ENCODE data around the gene SCP2D1. TPM values are rescaled to one million over a fixed set of nuclear protein-coding genes. Genes with fewer than 3 reads are reported as not detected.

Gene SCP2D1
- total RNA-seq, 4 donors from 2014 or later: not detected

GRCh38 chr20:18840248-18840645 lies 26.7 kb downstream of the SCP2D1 start:
- H3K4me3 ChIP-seq: no peak overlapping the region
- H3K36me3 ChIP-seq: no peaks in the 10 kb centered on the region
- no peaks in the 10 kb centered on the region for H3K9me3 ChIP-seq
- H3K27ac ChIP-seq: no peak overlapping the region
- H3K27me3 ChIP-seq: no peaks in the 10 kb centered on the region
- no peaks in the 10 kb centered on the region for H3K4me1 ChIP-seq
- intact Hi-C loops (cut with DNase I; ENCODE audit: low total_unique reads): no loop called here
- TF ChIP-seq CTCF (IDR thresholded peaks at IDR 0.05) (no peak), POLR2A (IDR thresholded peaks at IDR 0.05) (no peak)
- DNase-seq: no peak

DNA sequence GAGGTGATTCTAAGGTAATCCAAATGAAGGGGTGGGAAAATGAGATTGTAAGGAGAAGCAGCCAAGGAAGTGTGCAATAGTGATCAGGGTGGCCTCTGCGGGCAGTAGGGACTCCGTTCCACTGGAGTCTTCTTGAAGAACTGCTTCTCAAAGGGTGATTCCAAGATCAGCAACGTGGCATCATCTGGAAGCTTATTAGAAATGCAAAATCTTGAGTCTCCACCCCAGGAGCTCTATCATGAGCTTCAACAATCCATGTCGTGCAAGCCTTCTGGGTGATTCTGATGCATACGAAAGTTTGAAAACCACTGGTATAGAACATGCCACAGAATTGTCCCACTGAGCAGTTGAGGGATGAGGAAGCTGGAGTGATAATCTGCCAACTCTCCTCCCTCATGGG lies 31.4 kb downstream of the SCP2D1 start:
- no peak overlapping the region for H3K27ac ChIP-seq
- no peak overlapping the region for H3K4me3 ChIP-seq
- no peaks in the 10 kb centered on the region for H3K27me3 ChIP-seq
- intact Hi-C loops (cut with DNase I; ENCODE audit: low total_unique reads): no loop called here
- no peak for DNase-seq
- H3K4me1 ChIP-seq: no peaks in the 10 kb centered on the region
- H3K9me3 ChIP-seq: no peaks in the 10 kb centered on the region
- TF ChIP-seq POLR2A (IDR thresholded peaks at IDR 0.05) (no peak), CTCF (IDR thresholded peaks at IDR 0.05) (no peak)
- no peaks in the 10 kb centered on the region for H3K36me3 ChIP-seq

DNA sequence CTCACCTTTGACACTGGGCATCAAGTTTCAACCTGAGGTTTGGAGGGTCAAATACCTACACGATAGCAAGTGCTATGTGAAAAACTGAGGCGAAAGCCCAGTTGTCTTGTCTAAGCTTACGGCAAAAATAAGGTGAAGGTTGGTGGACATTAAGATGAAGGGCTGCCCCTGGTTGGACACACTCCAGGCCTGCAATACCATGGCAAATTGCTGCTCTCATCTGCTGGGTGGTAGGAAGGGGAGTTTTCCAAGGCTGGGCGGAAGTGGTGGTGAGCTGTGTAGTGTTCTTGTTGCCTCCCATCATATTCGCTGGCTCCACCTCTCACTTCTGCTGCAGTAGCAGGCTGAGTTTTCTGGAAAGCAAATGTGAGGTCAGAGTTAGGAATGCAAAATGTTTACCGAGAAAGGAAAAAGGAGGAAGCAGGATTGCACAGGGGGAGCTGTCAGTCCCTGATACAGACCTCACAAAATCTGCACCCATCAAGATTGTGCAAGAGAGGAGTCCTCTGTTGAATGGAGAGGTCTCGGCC lies 33.7 kb downstream of the SCP2D1 start:
- H3K27ac ChIP-seq: no peak overlapping the region
- DNase-seq: no peak
- H3K4me3 ChIP-seq: no peak overlapping the region
- intact Hi-C loops (cut with DNase I; ENCODE audit: low total_unique reads): no loop called here
- no peaks in the 10 kb centered on the region for H3K36me3 ChIP-seq
- no peaks in the 10 kb centered on the region for H3K4me1 ChIP-seq
- no peaks in the 10 kb centered on the region for H3K27me3 ChIP-seq
- TF ChIP-seq POLR2A (IDR thresholded peaks at IDR 0.05) (no peak), CTCF (IDR thresholded peaks at IDR 0.05) (no peak)
- no peaks in the 10 kb centered on the region for H3K9me3 ChIP-seq

- no peak for TF ChIP-seq CTCF (IDR thresholded peaks at IDR 0.05)
- no peak for TF ChIP-seq POLR2A (IDR thresholded peaks at IDR 0.05)
- H3K4me3 ChIP-seq: no peak overlapping the region
- DNase-seq: no peak
- H3K36me3 ChIP-seq: no peaks in the 10 kb centered on the region
- H3K27ac ChIP-seq: no peak overlapping the region
- intact Hi-C loops (cut with DNase I; ENCODE audit: low total_unique reads): no loop called here
- H3K4me1 ChIP-seq: no peaks in the 10 kb centered on the region
- H3K27me3 ChIP-seq: no peaks in the 10 kb centered on the region
- no peaks in the 10 kb centered on the region for H3K9me3 ChIP-seq
These were observed 35.5 kb downstream of the SCP2D1 start for GRCh38 chr20:18849131-18849530.

DNA sequence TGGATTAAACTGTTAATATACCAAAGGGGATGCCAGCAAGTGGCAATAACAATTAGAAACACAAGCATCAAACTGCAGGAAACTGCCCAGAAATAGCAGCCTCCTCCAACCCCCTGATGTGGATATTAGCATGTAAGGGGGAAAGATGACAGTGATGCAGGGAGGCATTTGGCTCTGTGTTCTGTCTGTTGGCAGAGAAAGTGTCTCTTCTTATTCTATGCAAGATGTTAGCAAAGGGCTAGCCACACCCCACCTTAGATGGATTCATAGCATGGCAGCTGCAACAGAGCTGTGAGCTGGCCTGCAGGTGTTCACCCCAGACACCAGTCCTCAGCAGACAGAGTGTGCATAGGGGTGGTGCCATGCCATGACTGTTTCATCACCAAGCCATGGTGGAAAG lies 38.0 kb downstream of the SCP2D1 start:
- H3K36me3 ChIP-seq: no peaks in the 10 kb centered on the region
- no peaks in the 10 kb centered on the region for H3K9me3 ChIP-seq
- no peaks in the 10 kb centered on the region for H3K27me3 ChIP-seq
- H3K4me1 ChIP-seq: no peaks in the 10 kb centered on the region
- intact Hi-C loops (cut with DNase I; ENCODE audit: low total_unique reads): no loop called here
- DNase-seq: no peak
- TF ChIP-seq CTCF (IDR thresholded peaks at IDR 0.05) (no peak), POLR2A (IDR thresholded peaks at IDR 0.05) (no peak)
- H3K4me3 ChIP-seq: no peak overlapping the region
- no peak overlapping the region for H3K27ac ChIP-seq

Data from uterus (tissue), 4 donors.